Measurements from ENCODE around the gene PABPC3. TPM values are rescaled to one million over a fixed set of nuclear protein-coding genes. Genes with fewer than 3 reads are reported as not detected.

PABPC3 gene
- total RNA-seq, 1 experiment from 2014 or later, result 0.18 TPM

- Histone ChIP-seq H3K4me3 (ENCODE audit: low read depth in 2 of 2, low read length in 2 of 2) (no peak overlapping the region), H3K4me1 (ENCODE audit: control insufficient read depth, insufficient read depth, low read length) (no peaks in the 10 kb centered on the region), H3K36me3 (ENCODE audit: control insufficient read depth, insufficient read depth, low read length) (no peaks in the 10 kb centered on the region), H3K9me3 (ENCODE audit: control insufficient read depth, insufficient read depth, low read depth, low read length) (no peaks in the 10 kb centered on the region), H3K27ac (ENCODE audit: low read length) (no peak overlapping the region), H3K27me3 (ENCODE audit: control insufficient read depth, insufficient read depth, low read length) (no peaks in the 10 kb centered on the region)
- no TSS peak for BruUV-seq (replicated peaks)
- ChIA-PET POLR2A (no interaction called here), CTCF (no interaction called here)
- DNase-seq (ENCODE audit: low read depth, low spot score) (no peak), ATAC-seq (no peak)
- intact Hi-C loops (cut with micrococcal nuclease; ENCODE audit: unreplicated experiment), result no loop called here
- in situ Hi-C loops (cut with HindIII; ENCODE audit: low pct_unique_long_range_greater_than_20kb, low sequenced_read_pairs), result no loop called here
- TF ChIP-seq SIN3A (IDR thresholded peaks at IDR 0.05; ENCODE audit: borderline replicate concordance, insufficient read depth, low read depth, low read length), result no peak
- TF ChIP-seq POLR2AphosphoS5 (IDR thresholded peaks at IDR 0.05; ENCODE audit: low read depth, low read length), result no peak
- TF ChIP-seq REST (IDR thresholded peaks at IDR 0.05; ENCODE audit: insufficient read depth in 1 of 2, low read depth in 2 of 2, low read length in 1 of 2), result no peak
- TF ChIP-seq TCF7L2 (IDR thresholded peaks at IDR 0.05; ENCODE audit: low read depth, low read length), result no peak
- TF ChIP-seq CTCF (IDR thresholded peaks at IDR 0.05), result no peak
Measured at GRCh38 chr13:25088562-25089221, 7.2 kb upstream of the PABPC3 start.

- TF ChIP-seq TCF7L2 (IDR thresholded peaks at IDR 0.05; ENCODE audit: low read depth, low read length) (no peak), POLR2AphosphoS5 (IDR thresholded peaks at IDR 0.05; ENCODE audit: low read depth, low read length) (no peak), SIN3A (IDR thresholded peaks at IDR 0.05; ENCODE audit: borderline replicate concordance, insufficient read depth, low read depth, low read length) (no peak)
- no peak for ATAC-seq
- Histone ChIP-seq H3K4me1 (ENCODE audit: control insufficient read depth, insufficient read depth, low read length) (no peaks in the 10 kb centered on the region), H3K4me3 (ENCODE audit: low read depth in 2 of 2, low read length in 2 of 2) (no peak overlapping the region), H3K27me3 (ENCODE audit: control insufficient read depth, insufficient read depth, low read length) (no peaks in the 10 kb centered on the region), H3K9me3 (ENCODE audit: control insufficient read depth, insufficient read depth, low read depth, low read length) (no peaks in the 10 kb centered on the region), H3K36me3 (ENCODE audit: control insufficient read depth, insufficient read depth, low read length) (no peaks in the 10 kb centered on the region), H3K27ac (ENCODE audit: low read length) (no peak overlapping the region)
- CTCF ChIA-PET, result no interaction called here
- in situ Hi-C loops (cut with HindIII; ENCODE audit: low pct_unique_long_range_greater_than_20kb, low sequenced_read_pairs), result no loop called here
- POLR2A ChIA-PET, result no interaction called here
- BruUV-seq (replicated peaks), result no TSS peak
- DNase-seq (ENCODE audit: low read depth, low spot score), result no peak
- intact Hi-C loops (cut with micrococcal nuclease; ENCODE audit: unreplicated experiment), result no loop called here
Measured at GRCh38 chr13:25097426-25097825, 1.5 kb downstream of the PABPC3 start.

GRCh38 chr13:25103711-25104110, 7.8 kb downstream of the PABPC3 start:
- DNase-seq (ENCODE audit: low read depth, low spot score) (no peak), ATAC-seq (no peak)
- no peak for TF ChIP-seq CTCF (IDR thresholded peaks at IDR 0.05)
- Histone ChIP-seq H3K36me3 (ENCODE audit: control insufficient read depth, insufficient read depth, low read length) (no peaks in the 10 kb centered on the region), H3K9me3 (ENCODE audit: control insufficient read depth, insufficient read depth, low read depth, low read length) (no peaks in the 10 kb centered on the region), H3K27ac (ENCODE audit: low read length) (no peak overlapping the region), H3K4me1 (ENCODE audit: control insufficient read depth, insufficient read depth, low read length) (no peaks in the 10 kb centered on the region), H3K27me3 (ENCODE audit: control insufficient read depth, insufficient read depth, low read length) (no peaks in the 10 kb centered on the region), H3K4me3 (ENCODE audit: low read depth in 2 of 2, low read length in 2 of 2) (no peak overlapping the region)
- intact Hi-C loops (cut with micrococcal nuclease; ENCODE audit: unreplicated experiment) (no loop called here), in situ Hi-C loops (cut with HindIII; ENCODE audit: low pct_unique_long_range_greater_than_20kb, low sequenced_read_pairs) (no loop called here)
- CTCF ChIA-PET, result no interaction called here
- no TSS peak for BruUV-seq (replicated peaks)
- POLR2A ChIA-PET, result no interaction called here
